Endothelial cell (in vitro differentiated cells): ENCODE data around the gene ZNF684. TPM values are rescaled to one million over a fixed set of nuclear protein-coding genes. Genes with fewer than 3 reads are reported as not detected.
A peak's percentile ranks its signal among the peaks of the same experiment; 100 is the strongest.

ENCODE experiments used
- DNase-seq: peaks from one replicate; pipeline ENCODE4 v3.0.0; 2021; ENCODE audit warnings: low spot score
- H3K27ac Mint-ChIP-seq: one replicate; pipeline ENCODE4 v1.8.0; 2021; ENCODE audit warnings: mixed read lengths, inconsistent platforms; ENCODE audit not compliant: unreplicated experiment
- H3K27me3 Mint-ChIP-seq: one replicate; pipeline ENCODE4 v1.8.0; 2021; ENCODE audit warnings: mild to moderate bottlenecking, moderate library complexity, mixed read lengths, inconsistent platforms; ENCODE audit not compliant: unreplicated experiment
- H3K36me3 Mint-ChIP-seq: one replicate; pipeline ENCODE4 v1.8.0; 2021; ENCODE audit warnings: mild to moderate bottlenecking, low read depth, mixed read lengths, inconsistent platforms; ENCODE audit not compliant: unreplicated experiment
- H3K4me1 Mint-ChIP-seq: one replicate; pipeline ENCODE4 v1.8.0; 2021; ENCODE audit warnings: mild to moderate bottlenecking, mixed read lengths, inconsistent platforms; ENCODE audit not compliant: unreplicated experiment
- H3K4me3 Mint-ChIP-seq: one replicate; pipeline ENCODE4 v1.8.0; 2021; ENCODE audit warnings: mild to moderate bottlenecking, mixed read lengths, inconsistent platforms; ENCODE audit not compliant: unreplicated experiment
- H3K9me3 Mint-ChIP-seq: one replicate; pipeline ENCODE4 v1.8.0; 2021; ENCODE audit warnings: mixed read lengths, inconsistent platforms; ENCODE audit not compliant: unreplicated experiment
- total RNA-seq: library from RNA; stranded (reverse); fragmentation: NEBNext Ultra II Directional; extraction: Animal tissue kit (Norgen Biotek cat#: 25700); gene quantifications from one replicate; pipeline ENCODE4 v1.2.1, GENCODE V29; 2021; ENCODE audit not compliant: unreplicated experiment
- TF ChIP-seq, protein P1 (sequence below): fragments of 200-600 bp; sonication (generic); IDR thresholded peaks from one replicate; pipeline ENCODE4 v1.5.0; 2021; ENCODE audit warnings: antibody characterized with exemption; ENCODE audit not compliant: unreplicated experiment

The ZNF684 gene
- total RNA-seq, 1 donor from 2014 or later = 4.3 TPM

- no peak for DNase-seq
- Mint-ChIP-seq H3K9me3 (no peaks in the 10 kb centered on the region), H3K27me3 (peaks cover 1% of the 10 kb centered on the region), H3K4me1 (peaks cover 6% of the 10 kb centered on the region), H3K27ac (no peak overlapping the region), H3K36me3 (no peaks in the 10 kb centered on the region), H3K4me3 (no peak overlapping the region)
- TF ChIP-seq, protein P1, sequence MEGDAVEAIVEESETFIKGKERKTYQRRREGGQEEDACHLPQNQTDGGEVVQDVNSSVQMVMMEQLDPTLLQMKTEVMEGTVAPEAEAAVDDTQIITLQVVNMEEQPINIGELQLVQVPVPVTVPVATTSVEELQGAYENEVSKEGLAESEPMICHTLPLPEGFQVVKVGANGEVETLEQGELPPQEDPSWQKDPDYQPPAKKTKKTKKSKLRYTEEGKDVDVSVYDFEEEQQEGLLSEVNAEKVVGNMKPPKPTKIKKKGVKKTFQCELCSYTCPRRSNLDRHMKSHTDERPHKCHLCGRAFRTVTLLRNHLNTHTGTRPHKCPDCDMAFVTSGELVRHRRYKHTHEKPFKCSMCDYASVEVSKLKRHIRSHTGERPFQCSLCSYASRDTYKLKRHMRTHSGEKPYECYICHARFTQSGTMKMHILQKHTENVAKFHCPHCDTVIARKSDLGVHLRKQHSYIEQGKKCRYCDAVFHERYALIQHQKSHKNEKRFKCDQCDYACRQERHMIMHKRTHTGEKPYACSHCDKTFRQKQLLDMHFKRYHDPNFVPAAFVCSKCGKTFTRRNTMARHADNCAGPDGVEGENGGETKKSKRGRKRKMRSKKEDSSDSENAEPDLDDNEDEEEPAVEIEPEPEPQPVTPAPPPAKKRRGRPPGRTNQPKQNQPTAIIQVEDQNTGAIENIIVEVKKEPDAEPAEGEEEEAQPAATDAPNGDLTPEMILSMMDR = no peak
Observed at GRCh38 chr1:40575336-40575735, 43.9 kb downstream of the ZNF684 start.

DNA sequence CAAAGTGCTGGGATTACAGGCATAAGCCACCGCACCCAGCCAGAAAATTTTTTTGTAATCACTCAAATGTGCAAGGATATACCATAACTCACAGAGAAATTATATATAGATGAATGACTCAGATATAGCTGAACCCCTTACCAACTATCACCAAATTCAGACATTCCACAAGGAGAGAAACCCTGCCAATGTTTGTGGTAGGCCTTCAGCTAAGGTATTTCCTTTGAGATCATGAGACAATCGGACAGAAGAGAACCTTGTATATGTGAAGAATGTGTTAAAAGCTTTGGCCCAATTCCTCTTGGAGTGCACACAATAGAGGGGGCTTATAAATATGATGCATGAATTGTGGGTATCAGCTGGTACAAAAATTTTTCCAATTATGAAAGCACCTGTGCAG, 50.7 kb downstream of the ZNF684 start:
- no peaks in the 10 kb centered on the region for H3K36me3 Mint-ChIP-seq
- no peaks in the 10 kb centered on the region for H3K9me3 Mint-ChIP-seq
- DNase-seq = no peak
- TF ChIP-seq, protein P1 = no peak
- no peaks in the 10 kb centered on the region for H3K4me1 Mint-ChIP-seq
- H3K27me3 Mint-ChIP-seq = no peaks in the 10 kb centered on the region
- H3K27ac Mint-ChIP-seq = no peak overlapping the region
- no peak overlapping the region for H3K4me3 Mint-ChIP-seq

DNA sequence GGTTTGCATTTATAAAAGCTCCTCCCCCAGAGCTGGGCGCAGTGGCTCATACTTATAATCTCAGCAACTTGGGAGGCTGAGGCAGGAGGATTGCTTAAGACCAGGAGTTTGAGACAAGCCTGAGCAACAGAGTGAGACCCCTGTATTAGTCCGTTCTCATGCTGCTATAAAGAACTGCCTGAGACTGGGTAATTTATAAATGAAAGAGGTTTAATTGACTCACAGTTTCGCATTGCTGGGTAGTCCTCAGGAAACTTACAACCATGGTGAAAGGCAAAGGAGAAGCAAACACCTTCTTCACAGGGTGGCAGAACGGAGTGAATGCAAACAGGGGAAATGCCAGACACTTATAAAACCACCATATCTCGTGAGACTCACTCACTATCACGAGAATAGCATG, 52.5 kb downstream of the ZNF684 start:
- Mint-ChIP-seq H3K27ac (no peak overlapping the region), H3K36me3 (no peaks in the 10 kb centered on the region), H3K27me3 (no peaks in the 10 kb centered on the region), H3K4me1 (no peaks in the 10 kb centered on the region), H3K9me3 (no peaks in the 10 kb centered on the region), H3K4me3 (no peak overlapping the region)
- TF ChIP-seq, protein P1 = no peak
- DNase-seq = no peak

DNA sequence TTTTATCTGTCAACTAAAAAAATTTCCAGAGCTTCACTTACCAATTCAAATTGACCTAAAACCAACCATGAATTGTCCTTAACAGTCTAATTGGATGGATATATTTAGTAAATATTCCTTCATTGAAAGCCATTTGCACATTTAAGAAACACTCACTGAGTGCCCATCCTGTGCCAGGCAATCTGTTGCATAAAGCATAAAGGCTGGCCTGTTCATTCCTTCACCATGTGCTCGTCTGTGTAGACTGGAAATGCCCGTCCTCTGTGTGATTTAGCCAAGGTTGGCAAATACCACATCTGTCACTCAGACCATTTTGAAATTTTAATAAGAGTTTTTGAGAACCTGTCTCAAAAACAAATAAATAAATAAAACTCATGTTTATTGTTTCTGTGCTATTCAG, 57.1 kb downstream of the ZNF684 start:
- H3K4me1 Mint-ChIP-seq = no peaks in the 10 kb centered on the region
- no peak overlapping the region for H3K4me3 Mint-ChIP-seq
- H3K36me3 Mint-ChIP-seq = no peaks in the 10 kb centered on the region
- H3K27me3 Mint-ChIP-seq = no peaks in the 10 kb centered on the region
- DNase-seq = no peak
- TF ChIP-seq, protein P1 = no peak
- no peak overlapping the region for H3K27ac Mint-ChIP-seq
- H3K9me3 Mint-ChIP-seq = no peaks in the 10 kb centered on the region

DNA sequence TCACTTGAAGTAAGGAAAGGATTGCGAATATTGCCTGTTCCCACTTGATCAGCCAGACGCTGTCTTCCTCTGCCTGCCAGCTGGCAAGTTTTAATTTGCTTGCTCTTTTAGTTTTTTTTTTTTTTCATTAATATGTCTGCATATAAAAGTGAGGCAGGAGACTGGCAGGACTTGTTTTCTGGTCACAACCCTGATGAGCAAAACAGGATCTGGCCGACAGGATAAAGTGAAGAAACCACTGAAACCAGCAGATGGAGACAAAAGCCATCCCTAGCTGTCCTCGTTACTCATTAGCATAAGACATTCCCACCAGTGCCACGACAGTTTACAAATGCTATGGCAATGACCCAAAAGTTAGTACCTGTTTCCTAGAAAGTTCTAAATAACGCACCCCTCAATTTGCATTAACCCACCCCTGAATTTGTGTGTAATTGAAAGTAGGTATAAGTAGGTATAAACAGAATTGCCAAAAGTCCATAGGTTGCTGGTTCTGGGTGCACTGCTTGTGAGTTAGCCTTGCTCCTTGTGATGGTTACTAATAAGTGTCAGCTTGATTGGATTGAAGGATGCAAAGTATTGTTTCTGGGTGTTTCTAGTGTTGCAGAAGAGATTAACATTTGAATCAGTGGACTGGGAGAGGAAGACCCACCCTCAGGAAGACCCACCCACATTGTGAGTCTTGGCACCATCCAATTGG, 60.8 kb downstream of the ZNF684 start:
- peak; percentile 38 for DNase-seq
- no peaks in the 10 kb centered on the region for H3K9me3 Mint-ChIP-seq
- H3K27ac Mint-ChIP-seq = no peak overlapping the region
- TF ChIP-seq, protein P1 = no peak
- H3K4me1 Mint-ChIP-seq = no peaks in the 10 kb centered on the region
- H3K36me3 Mint-ChIP-seq = no peaks in the 10 kb centered on the region
- no peaks in the 10 kb centered on the region for H3K27me3 Mint-ChIP-seq
- H3K4me3 Mint-ChIP-seq = no peak overlapping the region
